T-helper 2 cell treated with Interferon-gamma antibody and Interleukin-4, amounts not matched to agents 5 μg/mL and 100 μg/mL, for 36 hours (primary cell): ENCODE results near the gene PCNX3.
"Not testable (repeated sequence)": the region's sequence is repeated elsewhere in the genome, so short reads cannot be mapped to it uniquely, and the experiment has no call there.

ENCODE experiments used
- DNase-seq: peaks from one replicate; pipeline ENCODE4 v3.0.0; 2021; ENCODE audit warnings: low spot score
- H3K27ac Mint-ChIP-seq: one replicate; pipeline ENCODE4 v1.8.0; 2021; ENCODE audit warnings: mild to moderate bottlenecking, mixed read lengths
- H3K27me3 Mint-ChIP-seq: one replicate; pipeline ENCODE4 v1.8.0; 2021; ENCODE audit warnings: low read depth, mixed read lengths
- H3K36me3 Mint-ChIP-seq: one replicate; pipeline ENCODE4 v1.8.0; 2021; ENCODE audit warnings: low read depth, mixed read lengths
- H3K4me1 Mint-ChIP-seq: one replicate; pipeline ENCODE4 v1.8.0; 2021; ENCODE audit warnings: low read depth, mixed read lengths
- H3K4me3 Mint-ChIP-seq: one replicate; pipeline ENCODE4 v1.8.0; 2022; ENCODE audit warnings: mild to moderate bottlenecking, moderate library complexity, mixed read lengths
- H3K9me3 Mint-ChIP-seq: one replicate; pipeline ENCODE4 v1.8.0; 2021; ENCODE audit warnings: mixed read lengths

The PCNX3 gene

DNA sequence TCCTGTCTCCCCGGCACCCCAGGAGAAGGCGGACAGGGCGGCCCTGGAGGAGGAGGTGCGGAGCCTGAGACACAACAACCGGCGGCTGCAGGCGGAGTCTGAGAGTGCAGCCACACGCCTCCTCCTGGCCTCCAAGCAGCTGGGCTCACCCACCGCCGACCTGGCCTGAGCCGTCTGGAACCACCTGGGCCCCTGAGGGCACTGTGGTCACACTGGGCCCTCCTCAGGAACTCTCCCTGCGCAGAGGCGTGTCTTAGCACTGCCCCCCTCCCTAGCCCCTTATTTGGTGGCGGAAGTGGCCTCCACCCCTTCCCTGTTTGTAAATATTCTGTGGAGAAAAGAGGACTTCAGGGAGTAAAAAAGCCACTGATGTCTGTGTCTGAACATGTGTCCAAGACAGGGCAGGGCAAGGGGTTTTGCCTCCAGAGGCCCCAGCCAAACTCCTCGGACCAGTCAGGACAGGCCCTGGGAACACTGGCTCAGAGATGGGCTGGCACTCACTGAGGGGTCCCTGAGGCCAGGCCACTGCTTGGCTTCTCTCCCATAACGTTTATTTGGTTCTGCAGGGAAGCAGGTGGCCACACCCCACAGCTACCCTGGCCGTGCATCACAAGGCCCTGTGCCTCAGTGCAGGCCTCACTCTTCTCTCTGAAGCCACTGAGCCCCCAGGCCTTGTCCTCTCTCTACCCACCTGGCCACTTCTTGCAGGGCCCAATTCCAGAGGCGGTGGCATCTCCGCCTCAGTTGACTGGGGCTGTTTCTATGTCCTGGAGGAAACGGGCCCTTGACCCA is 35.2 kb downstream of the PCNX3 start:
- H3K27ac Mint-ChIP-seq = peak overlapping the region; percentile 12
- no peak for DNase-seq
- peaks cover 48% of the 10 kb centered on the region for H3K36me3 Mint-ChIP-seq
- H3K4me3 Mint-ChIP-seq = no peak overlapping the region
- no peaks in the 10 kb centered on the region for H3K27me3 Mint-ChIP-seq
- peaks cover 25% of the 10 kb centered on the region for H3K4me1 Mint-ChIP-seq
- no peaks in the 10 kb centered on the region for H3K9me3 Mint-ChIP-seq

DNA sequence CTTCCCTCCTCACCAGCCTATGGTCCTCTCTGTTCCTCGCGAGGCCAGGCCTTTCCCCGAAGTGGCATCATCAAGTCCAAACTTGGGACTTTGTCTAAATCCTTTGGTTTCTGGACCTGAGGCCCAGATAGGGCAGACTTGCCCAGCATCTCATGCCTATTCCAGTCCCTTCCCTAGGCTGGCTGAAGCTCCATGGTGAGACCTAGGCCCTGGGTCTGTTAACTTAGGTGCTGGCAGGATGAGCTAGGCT is 35.7 kb downstream of the PCNX3 start:
- peaks cover 49% of the 10 kb centered on the region for H3K36me3 Mint-ChIP-seq
- peaks cover 26% of the 10 kb centered on the region for H3K4me1 Mint-ChIP-seq
- H3K4me3 Mint-ChIP-seq = peak overlapping the region; percentile 66
- no peak for DNase-seq
- peak overlapping the region; percentile 86 for H3K27ac Mint-ChIP-seq
- no peaks in the 10 kb centered on the region for H3K27me3 Mint-ChIP-seq
- H3K9me3 Mint-ChIP-seq = no peaks in the 10 kb centered on the region

DNA sequence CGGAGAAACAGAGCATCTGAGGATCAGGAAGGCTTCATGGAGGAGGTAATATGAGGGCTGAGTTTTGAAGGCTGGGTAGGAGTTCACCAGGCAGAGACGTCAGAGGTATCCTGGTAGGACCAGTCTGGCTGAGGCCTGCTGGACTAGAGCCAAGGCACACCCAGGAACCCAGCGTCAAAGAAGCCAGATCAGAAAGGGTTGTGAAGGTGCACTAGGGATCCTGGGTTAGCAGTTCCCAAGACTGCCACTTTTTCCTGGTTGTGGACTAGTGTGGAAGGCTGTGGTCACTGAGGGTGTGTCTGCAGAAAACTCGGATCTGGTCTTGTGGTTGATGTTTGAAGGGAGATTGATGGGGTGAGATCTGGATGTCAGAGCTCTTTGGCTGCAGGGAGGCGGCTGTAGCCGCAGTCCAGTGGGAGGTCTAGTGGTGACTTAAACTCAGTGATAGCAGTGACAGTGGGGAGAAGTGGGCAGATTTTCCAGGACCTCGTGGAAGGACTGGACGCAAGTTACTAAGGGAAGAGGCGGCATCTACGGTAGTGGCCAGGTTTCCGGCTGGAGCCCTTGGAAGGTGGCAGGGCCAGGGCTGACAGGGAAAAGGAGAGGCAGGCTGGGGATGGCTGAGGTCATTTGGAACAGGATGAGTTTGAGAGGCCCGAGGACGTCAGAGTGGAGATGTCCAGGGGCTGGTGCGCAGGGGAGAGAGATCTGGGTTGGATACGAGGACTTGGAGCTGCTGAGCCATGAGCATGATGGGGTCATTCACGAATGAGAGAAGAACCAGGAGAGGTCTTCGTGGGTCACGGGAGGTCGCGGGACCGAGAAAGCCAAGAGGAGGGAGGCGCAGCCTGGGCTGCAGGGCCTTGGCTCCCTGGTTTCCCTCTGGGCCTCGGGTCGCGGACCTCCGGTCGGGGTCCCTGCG is 36.3 kb downstream of the PCNX3 start:
- H3K27ac Mint-ChIP-seq = peak overlapping the region; percentile 86
- DNase-seq = no peak
- H3K9me3 Mint-ChIP-seq = no peaks in the 10 kb centered on the region
- peaks cover 53% of the 10 kb centered on the region for H3K36me3 Mint-ChIP-seq
- H3K4me1 Mint-ChIP-seq = peaks cover 28% of the 10 kb centered on the region
- H3K27me3 Mint-ChIP-seq = no peaks in the 10 kb centered on the region
- H3K4me3 Mint-ChIP-seq = peak overlapping the region; percentile 66

DNA sequence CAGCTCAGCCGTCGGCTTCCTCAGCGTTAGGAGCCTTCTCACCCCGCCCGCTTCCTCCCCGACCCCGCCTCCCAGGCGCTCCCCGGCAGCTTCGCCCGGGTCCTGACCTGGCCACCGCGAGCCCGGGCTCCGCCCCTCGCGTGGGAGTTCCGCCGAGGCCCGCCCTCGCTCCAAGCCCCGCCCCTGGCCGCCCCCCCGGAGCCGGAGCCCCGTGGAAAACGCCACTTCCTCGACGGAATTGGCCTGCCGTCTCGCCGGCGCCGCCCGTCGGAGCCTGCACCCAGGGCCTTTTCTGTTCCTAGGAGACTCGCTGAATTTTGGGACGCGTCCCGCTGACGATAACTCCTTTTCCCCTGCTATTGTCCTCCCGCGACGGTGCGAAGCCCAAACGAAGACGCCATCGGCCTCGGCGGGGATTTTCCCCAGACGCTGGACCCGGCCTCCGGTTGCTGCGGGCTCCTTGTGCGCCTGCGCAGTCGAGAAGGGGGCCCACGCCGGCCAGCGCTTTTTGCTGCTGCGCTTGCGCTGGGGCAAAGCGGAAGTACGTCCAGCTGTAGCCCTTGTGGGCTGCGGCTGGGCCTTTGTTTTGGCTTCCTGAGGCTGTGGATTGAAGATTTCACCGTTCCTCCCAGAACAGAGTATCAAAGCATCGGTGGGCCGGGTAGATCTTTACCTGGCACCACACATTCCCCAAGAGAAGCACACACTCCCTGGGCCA is 37.1 kb downstream of the PCNX3 start:
- Mint-ChIP-seq H3K4me1 (peaks cover 28% of the 10 kb centered on the region), H3K4me3 (peak overlapping the region; percentile 81), H3K27ac (peak overlapping the region; percentile 92), H3K9me3 (no peaks in the 10 kb centered on the region), H3K27me3 (no peaks in the 10 kb centered on the region), H3K36me3 (peaks cover 61% of the 10 kb centered on the region)
- peak; percentile 96 for DNase-seq

DNA sequence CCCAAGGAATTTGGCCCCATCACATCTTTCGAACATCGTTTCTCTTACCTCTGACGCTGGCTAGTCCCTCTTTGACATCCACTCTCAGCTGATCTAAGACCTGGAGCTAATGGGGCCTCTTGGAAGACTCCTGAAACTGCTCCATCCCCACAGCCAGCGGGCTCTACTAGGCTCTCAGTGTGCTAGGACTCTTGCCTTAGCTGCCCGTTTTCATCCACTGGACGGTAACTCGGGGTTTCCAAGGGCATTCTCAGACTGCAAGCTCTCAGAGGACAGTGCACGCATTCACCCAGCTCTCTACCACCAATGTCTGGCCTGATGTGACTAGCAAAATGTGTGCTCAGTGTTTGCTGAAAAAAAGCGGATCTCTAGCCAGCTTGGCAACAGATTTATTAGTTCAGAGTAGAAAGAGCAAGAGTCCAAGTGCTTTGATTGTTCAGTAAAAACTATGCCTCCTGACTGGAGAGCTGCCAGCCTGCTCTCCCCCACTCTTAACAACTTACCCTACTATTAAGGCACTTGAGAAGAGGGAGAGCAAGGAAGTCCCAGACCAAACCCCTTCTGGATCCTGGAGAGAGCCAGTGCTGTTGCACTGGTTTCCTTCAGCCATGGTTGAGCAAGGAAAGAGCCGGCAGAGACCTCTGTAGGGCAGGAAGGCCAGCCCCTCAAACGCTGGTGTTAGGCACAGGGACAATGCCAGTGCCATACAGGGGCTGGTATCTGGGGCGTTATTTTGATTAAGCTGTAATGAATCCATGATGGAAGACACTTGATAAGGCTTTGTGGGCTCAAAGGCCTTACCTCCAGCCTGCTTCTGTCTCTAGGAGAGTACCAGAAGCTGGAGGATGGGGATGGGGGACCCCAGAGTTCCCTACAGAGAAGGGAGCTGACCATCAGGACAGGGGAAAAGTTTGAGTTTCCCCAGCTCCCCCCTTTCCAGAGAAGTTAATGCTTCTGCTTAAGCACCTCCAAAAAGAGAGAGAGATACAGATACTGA is 38.0 kb downstream of the PCNX3 start:
- Mint-ChIP-seq H3K4me1 (peaks cover 27% of the 10 kb centered on the region), H3K27ac (peak overlapping the region; percentile 92), H3K9me3 (no peaks in the 10 kb centered on the region), H3K27me3 (no peaks in the 10 kb centered on the region), H3K36me3 (peaks cover 60% of the 10 kb centered on the region), H3K4me3 (peak overlapping the region; percentile 81)
- DNase-seq = no peak

DNA sequence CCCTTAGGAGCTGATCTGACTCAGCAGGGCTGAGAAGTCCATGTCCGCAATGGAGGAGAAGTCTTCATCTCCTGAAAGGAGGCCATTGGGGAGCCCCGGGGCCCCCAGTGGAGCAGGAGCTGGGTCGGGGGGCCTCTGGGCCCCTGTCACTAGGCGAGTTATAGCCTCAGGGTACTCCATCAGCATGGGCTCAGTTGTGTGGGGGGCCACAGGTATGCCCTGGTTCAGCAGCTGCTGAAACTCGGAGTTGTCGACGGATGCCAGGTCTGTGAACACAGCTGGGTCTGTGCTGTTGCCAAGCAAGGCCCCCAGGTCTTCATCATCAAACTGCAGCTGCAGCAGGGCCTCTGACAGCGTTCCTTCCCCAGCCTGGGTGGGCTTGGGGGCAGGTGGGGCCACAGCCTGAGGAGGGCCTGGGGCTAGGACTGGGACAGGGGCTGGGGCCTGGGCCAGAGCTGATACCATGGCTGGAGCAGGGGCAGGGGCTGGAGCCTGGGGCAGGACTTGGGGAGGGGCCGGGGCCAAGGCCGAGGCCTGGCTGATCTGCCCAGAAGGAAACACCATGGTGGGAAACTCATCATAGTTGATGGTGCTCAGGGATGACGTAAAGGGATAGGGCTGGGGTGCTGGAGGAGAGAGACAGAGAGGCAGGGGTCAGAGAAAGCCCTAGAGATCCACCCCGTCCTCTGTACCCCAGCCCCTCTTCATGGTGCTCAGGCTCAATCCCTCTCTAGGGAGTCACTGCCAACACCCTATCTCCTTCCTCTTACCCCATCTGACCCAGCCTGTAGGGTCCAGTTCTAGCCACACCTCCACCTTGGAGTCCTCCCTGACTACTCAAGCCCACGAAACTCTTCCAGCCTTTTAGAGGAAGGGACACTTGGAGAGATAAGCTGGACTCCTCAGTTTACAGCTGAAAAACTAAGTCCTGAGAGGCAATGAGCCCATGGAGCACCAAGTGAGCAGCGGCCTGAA is 39.1 kb downstream of the PCNX3 start:
- peaks cover 30% of the 10 kb centered on the region for H3K4me1 Mint-ChIP-seq
- no peaks in the 10 kb centered on the region for H3K27me3 Mint-ChIP-seq
- peak overlapping the region; percentile 29 for H3K27ac Mint-ChIP-seq
- H3K4me3 Mint-ChIP-seq = no peak overlapping the region
- H3K9me3 Mint-ChIP-seq = no peaks in the 10 kb centered on the region
- H3K36me3 Mint-ChIP-seq = peaks cover 64% of the 10 kb centered on the region
- no peak for DNase-seq

DNA sequence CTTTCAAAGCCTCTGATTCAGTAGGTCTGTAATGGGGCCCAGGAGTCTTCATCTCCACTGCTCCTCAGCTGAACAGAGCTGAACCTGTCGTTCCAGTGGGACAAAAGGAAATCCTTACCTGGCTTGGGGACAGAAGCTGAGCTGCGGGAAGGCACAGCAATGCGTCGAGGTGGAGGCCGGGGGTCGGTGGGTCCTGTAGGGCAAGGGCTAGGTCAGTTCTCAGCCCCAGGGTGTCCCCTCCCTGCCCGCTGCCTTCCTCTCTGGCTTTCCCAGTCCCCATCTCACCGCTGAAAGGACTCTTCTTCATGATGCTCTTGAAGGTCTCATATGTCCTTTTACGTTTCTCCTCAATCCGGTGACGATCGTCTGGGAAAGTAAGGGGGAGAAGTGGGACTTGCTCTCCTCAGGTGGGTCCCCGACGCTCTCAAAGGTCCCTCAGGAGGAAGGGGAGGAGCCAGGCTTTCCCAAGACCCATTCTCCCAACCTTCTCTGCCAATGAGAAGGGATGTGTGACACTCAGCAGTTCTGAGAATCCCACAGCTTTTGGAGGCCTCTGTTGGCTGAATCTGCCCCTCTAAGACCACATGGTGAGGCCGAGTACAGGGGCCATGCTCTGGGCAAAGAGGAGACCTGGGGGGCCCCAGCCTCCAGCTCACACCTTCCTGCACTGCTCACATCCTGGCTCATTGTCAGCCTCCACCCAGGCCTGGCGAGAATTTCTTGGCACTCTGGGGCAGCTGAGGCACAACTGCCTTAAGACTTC is 40.2 kb downstream of the PCNX3 start:
- H3K4me3 Mint-ChIP-seq = no peak overlapping the region
- H3K9me3 Mint-ChIP-seq = no peaks in the 10 kb centered on the region
- H3K27ac Mint-ChIP-seq = no peak overlapping the region
- H3K27me3 Mint-ChIP-seq = no peaks in the 10 kb centered on the region
- no peak for DNase-seq
- H3K36me3 Mint-ChIP-seq = peaks cover 69% of the 10 kb centered on the region
- peaks cover 37% of the 10 kb centered on the region for H3K4me1 Mint-ChIP-seq

DNA sequence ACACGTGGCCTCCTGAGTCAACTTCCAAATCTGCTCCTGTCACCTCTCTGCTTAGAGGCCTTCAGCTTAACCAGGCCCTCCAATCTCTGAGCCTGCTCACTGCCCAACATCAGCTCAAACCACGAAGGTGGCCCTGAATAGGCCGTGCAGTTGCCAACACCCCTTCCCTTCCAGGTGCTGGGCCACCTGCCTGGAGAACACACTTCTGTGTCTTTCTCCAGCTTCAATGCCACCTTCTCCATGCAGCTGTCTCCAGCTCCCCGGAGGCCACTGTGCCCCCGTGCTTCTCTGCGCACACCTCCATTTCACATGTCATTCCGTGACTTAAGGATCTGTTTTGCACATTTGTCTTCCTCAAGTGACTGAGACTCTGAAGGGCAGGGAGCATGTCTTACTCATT is 41.9 kb downstream of the PCNX3 start:
- Mint-ChIP-seq H3K4me1 (peaks cover 31% of the 10 kb centered on the region), H3K9me3 (no peaks in the 10 kb centered on the region), H3K4me3 (no peak overlapping the region), H3K27me3 (no peaks in the 10 kb centered on the region), H3K36me3 (peaks cover 67% of the 10 kb centered on the region), H3K27ac (no peak overlapping the region)
- DNase-seq = no peak

DNA sequence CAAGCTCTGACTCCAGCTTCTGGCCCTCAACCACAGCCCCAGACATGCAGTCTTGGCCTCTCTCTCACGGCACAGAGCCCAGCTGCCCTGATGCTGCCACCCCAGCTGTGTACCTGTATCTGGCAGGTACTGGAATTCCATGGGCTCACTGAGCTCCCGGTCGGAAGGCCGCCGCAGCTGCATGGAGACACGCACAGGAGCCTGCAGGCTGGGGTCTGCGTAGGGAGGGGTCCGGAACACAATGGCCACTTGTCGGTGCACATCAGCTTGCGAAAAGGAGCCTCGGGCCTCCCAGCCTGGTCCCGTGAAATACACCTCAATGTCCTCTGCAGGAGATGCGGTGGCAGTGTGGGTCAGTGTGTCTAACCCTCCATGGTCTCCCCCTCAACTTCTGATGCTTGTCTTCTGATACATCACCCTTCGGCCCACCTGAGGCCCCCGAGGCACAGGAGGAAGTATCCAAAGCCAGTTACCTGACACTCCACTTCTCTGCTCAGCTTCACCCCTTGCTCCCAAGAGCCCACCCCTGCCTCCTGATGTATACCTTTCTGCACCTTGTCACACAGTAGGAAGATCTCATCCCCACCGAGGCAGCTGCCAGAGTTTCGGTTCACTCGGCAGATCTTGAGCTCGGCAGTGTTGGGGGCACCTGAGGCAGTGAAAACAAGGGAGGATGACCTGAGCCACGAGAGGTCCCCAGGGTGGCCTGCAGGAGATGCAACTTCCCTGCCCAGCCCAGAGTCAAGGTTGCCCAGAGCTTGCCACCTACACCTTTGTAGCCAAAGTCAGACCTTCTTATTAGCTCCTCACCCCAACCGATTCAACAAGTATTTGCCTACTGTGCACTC is 42.8 kb downstream of the PCNX3 start:
- no peak overlapping the region for H3K4me3 Mint-ChIP-seq
- H3K9me3 Mint-ChIP-seq = no peaks in the 10 kb centered on the region
- peaks cover 64% of the 10 kb centered on the region for H3K36me3 Mint-ChIP-seq
- no peaks in the 10 kb centered on the region for H3K27me3 Mint-ChIP-seq
- H3K27ac Mint-ChIP-seq = no peak overlapping the region
- peaks cover 24% of the 10 kb centered on the region for H3K4me1 Mint-ChIP-seq
- no peak for DNase-seq

DNA sequence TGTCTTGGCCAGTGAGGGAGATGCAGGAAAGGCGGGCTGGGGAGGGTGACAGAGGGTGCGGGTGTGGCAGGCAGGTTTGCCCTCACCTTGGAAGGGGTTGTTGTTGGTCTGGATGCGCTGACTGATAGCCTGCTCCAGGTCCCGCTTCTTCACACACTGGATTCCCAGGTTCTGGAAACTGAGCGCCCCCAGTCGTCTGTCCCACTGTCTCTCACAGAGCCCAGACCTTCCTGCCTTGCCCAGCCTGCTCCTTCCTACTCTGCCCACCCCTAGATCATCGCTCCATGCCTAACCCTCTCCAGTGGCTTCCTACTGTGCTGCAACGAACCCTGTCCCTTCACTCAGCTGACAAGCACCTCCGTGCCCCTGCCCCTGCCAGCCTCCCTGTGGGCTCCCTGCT is 44.5 kb downstream of the PCNX3 start:
- Mint-ChIP-seq H3K27me3 (no peaks in the 10 kb centered on the region), H3K27ac (no peak overlapping the region), H3K36me3 (peaks cover 55% of the 10 kb centered on the region), H3K4me1 (peaks cover 23% of the 10 kb centered on the region), H3K4me3 (peak overlapping the region; percentile 34), H3K9me3 (no peaks in the 10 kb centered on the region)
- DNase-seq = no peak

DNA sequence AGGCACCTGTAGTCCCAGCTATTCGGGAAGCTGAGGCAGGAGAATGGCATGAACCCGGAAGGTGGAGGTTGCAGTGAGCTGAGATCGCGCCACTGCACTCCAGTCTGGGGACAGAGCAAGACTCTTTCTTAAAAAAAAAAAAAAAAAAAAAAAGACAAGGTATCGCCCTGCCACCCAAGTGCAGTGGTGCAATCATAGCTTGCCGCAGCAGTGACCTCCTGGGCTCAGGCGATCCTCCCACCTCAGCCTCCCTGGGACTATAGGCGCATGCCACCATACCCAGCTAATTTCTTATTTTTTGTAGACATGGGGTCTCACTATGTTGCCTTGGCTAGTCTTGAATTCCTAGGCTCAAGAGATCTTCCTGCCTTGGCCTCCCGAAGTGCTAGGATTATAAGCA is 45.3 kb downstream of the PCNX3 start:
- Mint-ChIP-seq H3K4me1 (peaks cover 23% of the 10 kb centered on the region), H3K4me3 (peak overlapping the region; percentile 86), H3K36me3 (peaks cover 47% of the 10 kb centered on the region)
- DNase-seq, H3K27ac Mint-ChIP-seq, H3K27me3 Mint-ChIP-seq, H3K9me3 Mint-ChIP-seq: not testable (repeated sequence)
